Medulla oblongata (tissue), 1 donor: ENCODE results near the gene LCOR.

Experiments used
- DNase-seq: peaks from one replicate; pipeline ENCODE4 v3.0.0-alpha.2; 2015; ENCODE audit errors: extremely low spot score

The LCOR gene

DNA sequence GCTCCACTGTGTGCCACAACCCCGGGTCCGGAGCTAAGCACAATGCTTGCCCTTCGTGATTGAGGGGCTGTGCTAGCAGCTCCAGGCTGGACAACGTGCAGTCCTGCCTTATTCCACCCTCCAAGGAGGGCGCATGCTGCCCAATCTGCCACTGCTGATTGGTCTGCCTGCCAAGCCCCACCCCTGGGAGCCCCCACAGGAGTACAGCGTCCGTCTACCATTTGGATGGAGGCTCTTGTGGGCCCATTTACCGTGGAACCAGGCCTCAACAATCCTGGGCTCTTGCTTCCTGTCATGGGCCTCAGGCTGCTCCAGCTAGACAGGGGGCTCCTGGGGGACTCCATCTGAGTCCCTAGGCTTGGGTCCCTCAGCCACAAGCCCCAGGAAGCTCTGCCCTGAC, 180.4 kb downstream of the LCOR start:
- DNase-seq = no peak

DNA sequence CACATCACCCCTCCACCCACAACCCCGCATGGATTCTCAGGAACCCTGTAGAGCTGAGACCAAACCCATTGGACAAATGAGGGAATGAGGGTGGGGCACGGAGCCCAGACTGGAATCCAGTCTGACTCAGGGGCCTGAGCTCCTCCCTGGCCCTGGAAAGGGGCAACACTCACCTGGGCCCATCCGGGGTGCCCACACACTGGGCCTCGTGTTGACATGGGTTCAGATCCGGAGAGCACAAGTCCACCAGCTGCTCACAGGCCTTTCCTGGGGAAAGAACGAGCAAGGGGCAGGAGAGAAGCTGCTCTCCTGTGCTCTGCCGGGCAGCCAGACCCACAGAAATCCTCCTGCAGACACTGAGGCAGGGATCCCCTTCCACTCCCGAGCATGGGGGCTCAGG, 181.5 kb downstream of the LCOR start:
- no peak for DNase-seq

DNA sequence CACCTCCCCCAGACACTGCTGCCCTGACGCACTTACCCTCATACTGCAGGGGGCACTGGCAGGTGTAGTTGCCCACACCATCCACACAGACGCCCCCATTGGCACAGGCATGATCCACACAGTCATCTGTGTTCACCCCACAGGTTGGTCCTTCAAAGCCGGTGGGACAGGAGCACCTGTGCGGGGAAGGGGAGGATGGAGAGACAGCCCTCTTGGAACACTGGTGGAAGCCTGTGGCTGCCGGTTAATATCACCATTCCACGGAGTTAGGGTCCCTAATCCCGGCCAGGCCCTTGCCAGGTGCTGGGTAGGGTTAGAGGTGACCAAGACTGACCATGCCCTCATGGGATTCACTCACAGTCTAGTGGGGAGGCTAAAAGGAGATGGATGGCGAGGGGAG, 181.9 kb downstream of the LCOR start:
- no peak for DNase-seq

DNA sequence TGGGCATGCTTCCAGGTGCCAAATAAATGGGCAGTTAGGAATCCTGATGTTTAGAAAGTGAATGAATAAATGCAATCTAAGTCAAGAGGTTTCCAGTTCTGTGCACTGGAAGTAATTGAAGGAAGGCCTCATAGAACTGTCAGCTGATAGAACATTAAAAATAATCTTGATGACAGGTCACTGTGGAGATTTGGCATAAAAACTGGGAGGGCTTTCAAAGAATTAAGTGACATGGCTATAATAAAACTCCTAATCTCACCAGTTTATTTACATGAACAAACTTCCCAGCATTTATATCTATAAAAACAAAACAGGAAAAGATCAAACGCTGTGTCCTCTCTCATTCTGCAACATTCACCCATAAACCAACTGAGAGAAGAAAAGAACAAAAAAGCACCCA, 183.1 kb downstream of the LCOR start:
- DNase-seq = no peak

DNA sequence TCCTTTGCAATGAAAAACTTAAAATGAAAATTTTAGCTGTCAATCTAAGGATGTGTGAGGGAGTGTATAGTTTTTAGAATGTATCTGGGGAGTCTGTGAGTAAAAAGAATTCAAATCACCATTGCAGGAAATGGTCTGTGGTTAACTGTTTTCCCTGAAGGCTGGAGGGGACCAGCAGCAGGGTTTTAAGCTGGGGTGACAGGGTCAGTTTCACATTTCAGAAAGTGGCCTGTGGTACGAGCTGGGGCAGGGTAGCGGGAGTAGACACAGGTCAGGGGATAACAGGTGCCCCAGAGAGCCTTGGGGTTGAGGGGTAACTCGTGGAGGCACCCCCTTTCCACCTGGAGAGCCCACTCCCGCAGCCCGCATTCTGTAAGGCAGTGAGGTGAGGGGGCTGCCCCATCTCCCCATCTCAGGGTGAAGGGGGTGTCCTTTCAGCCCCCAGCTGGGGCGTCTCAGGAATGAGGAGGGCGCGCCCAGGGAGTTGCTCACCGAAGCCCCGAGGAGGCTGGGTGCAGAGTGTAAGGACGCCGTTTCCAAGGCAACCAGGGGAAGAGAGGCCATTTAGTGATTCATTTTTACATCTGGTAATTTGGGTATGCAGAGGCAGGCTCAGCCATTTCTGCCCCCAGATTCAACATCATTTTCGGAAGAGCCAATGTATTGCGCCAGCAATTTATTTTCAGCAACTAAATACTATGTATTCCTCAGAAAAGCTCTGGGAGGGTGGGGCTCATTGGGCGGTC, 184.8 kb downstream of the LCOR start:
- no peak for DNase-seq

DNA sequence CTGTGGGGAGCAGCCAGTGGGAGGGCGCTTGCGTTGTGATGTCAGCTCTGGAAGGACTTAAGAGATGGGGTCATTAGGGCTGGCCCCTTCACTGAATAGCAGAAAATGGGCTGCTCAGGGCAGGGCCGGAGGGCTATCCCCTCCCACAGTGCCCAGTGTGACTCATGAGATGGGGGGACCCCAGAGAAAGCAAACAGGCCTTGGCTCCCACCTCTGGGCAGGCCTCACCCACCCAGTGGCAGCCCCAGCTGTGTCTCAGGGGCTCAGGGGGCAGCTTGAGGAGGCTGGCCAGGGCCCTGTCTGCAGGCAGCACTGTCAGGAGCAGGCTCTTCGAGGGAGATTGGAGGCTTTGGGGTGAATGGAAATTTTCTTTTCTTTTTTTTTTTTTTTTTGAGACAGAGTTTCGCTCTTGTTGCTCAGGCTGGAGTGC, 185.4 kb downstream of the LCOR start:
- DNase-seq = no peak

DNA sequence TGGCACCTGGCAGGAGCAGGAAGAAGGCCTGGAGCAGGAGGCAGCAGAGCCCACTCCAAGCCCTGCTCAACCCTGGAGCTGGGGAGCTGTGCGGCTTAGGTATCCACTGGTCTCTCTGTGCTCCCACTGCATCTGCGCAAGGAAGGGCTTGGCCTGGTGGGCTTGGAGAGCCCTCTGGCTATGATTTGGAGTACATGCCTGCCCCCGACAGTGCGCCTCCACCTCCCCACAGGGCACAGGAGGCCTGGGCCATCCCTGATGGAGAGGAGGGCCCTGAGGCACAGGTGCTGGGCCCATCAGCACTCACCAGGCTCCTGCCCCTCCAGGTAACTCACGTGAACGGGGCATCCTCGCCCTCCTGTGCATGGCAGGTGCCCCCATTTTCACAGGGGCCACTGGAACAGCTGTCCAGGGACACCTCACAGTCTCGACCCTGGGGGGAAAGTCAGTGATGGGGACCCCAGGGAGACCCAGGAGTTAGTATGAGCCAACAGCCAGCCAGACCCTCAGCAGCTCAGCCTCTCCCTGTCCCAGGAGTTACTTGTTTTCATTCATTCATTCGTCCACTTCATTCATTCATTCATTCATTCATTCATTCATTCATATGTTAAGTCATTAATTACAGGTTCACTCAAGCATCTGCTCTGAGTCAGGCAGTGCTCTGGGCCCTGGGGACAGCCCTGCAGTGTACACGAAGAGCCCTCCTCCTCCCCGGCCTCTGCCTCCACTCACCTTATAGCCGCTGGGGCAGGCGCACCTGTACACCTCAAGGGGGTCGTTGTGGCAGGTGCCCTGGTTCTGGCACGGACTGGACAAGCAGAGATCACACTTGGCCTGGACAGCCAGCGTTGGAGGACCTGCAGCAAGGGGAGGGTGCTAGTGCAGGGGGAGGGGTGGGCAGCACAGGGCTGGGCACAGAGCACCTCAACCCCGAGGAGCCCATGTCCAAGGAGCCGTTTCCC, 186.4 kb downstream of the LCOR start:
- DNase-seq = no peak

DNA sequence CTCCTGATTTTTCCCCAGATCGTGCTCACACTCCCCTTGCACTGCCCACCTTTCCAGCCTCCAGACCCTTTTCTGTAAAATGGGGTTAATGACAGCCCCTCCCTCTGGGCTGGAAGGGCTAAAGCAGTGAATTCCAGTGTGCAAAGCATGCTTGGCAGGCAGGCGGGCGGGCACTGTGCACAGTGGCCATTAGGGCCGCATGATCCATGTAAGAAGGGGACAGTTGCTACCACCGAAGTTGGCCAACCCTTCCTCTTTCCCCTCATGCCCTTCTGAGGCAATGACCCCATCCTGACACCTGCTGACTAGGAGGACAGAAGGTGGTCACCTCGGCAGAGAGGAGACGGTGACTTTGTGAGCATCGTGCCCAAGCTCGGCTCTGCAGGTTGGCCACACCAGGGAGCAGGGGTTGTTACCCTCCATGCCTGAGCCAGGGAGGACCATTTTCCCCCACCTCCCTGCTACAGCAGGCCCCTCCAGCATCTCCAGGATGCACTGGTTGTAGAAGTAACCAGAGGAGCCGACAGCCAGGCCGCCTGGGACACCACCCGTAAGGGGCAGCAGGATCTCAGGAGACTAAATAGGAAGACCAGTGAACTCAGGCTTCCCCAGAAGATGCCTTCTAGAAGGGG, 187.2 kb downstream of the LCOR start:
- no peak for DNase-seq

DNA sequence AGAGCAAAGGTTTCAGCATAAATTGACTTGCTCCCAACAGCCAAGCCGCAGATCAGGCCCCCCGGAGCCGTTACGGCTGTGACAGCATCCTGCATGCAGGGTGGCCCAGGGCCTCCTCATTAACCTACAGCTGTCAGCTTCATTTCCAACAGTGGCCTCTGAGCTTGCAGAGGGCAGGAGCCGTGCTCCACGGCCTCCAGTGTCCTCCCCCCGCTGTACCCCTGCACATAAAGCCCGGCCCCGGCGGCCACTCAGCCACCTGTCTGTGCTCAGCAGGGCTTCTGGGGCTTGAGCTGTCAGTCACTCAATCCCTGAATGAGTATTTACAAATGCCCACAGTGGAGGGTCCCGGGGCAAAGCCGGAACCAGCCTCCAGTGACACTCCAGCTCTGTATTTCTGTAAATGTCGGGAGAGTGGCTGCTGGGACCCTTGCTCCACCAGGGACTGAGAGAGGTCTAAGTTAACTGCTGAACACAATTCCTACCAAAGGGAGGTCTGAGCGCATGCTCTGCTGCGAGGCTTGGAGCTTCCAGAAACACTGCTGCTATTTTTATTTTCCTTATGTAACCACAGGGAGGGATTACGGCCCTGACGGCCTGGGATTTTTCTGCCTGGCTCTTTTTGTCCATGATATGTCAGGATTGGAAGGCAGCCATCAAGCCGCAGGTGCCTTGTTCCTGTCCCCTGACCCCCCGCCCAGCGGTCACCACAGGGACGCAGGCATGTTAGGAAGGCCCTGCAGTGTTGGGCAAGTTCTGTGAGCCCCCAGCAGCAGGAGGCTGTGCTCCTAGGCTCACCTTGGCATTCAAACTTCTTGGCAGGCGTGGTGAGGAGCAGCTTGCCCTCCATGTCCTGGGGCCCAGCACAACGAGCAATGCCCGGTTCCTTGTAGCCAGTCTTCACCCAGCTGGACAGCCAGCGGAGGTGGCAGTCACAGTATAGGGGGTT, 188.6 kb downstream of the LCOR start:
- peak; percentile 19 for DNase-seq

DNA sequence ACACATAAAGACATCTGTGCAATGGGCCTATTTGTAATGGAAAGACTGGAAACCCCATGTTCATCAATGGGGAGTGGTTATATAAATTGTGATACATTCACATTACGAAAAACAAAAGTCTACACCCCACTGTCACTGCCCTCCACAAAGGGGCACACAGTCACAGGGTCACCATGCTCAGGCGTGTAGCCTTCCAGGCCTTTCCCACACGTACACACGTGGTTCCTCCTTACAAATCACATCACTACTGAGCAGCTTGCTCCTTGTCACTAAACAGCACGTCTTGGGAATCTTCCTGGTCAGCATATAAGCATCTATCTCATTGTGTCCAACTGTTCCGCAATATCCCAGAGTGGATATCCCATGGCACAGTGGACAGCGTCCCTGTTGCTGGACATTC, 190.5 kb downstream of the LCOR start:
- no peak for DNase-seq

DNA sequence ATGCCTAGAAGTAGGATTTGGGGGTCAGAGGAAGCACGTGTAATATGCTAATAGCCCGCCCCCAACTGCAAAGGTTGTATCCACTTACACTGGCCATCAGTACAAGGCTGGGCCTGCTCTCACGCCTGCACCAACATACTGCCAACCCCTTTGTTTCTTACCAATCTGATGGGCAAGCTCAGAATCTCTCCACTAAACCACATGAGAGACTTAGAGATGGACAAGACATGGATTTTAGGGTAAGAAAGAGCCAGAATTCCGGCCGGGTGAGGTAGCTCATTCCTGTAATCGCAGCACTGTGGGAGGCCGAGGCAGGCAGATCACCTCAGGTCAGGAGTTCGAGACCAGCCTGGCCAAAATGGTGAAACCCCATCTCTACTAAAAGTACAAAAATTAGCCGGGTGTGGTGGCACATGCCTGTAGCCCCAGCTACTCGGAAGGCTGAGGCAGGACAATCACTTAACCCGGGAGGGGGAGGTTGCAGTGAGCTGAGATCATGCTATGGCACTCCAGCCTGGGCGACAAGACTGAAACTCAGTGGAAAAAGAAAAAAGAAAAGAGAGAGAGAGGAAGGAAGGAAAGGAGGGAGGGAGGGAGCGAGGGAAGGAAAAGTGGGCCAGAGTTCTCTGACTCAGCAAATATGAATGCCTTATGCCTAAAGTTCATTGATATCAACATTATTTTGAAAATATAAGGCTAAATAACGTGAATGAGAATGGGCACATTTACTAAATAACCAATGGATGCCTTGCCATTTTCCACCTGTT, 191.5 kb downstream of the LCOR start:
- no peak for DNase-seq

DNA sequence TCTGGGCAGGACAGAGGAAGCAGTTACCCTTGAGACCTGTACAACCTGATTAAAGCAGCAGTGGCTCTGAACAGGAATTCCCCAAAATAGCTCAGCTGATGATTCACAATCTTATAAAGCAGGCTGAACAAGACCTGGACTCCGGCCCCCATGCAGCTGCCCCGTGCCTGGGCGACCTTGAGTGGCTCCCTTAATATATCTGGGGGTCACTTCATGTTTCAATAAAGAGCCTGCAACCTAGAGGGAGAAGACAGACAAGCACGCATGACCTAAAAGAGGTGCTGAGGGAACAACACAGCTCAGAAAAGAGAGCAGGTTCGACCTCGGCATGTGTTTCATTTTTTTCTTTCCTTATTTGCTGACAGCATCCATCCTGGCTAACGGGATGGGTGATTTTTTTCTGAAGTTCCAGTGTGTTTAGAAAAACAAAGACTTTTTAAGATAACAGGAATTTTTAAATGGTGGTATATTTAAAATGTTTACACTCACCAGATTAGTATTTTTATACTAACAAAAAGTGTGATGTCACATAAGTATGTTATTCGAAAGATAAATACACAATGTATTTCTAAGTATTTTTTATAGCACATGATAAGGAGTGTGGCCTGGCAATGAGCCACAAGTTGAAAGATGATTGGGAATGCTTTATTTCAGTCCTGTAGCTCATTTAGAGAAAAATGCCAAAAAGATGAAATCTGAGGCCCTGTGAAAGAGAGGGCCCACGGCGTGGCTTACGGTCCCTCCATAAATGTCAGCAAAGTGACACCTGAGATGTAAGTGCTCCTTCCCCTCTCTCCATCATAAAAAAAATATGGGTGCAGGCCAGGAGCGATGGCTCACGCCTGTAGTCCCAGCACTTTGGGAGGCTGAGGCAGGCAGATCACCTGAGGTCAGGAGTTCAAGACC, 192.3 kb downstream of the LCOR start:
- no peak for DNase-seq

DNA sequence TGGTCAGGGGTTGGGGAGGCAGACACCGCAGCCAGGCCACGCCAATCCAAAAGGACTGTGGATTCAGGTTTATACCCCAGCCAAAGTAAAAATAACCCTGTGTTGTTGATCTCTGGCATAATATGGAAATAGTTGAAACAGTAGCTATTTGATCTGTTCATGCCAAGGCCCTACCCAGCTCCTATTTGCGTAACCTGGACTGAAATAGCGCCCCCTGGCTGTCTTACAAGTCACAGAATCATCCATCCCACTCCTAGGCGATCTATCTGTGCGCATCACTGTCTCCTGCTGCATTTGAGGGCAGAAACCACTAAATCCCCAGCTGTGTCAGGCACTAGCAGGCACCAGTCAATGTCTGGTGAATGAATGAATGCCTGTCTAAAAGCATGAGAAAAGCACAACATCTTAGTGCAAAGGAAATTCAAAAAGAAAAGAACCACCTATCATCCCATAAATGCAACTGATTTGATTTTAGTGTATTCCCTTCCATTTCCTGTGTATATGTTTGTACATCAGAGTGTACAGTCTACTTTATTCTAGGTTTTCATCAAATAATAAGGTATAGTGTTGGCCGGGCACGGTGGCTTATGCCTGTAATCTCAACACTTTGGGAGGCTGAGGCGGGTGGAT, 193.6 kb downstream of the LCOR start:
- peak; percentile 88 for DNase-seq

DNA sequence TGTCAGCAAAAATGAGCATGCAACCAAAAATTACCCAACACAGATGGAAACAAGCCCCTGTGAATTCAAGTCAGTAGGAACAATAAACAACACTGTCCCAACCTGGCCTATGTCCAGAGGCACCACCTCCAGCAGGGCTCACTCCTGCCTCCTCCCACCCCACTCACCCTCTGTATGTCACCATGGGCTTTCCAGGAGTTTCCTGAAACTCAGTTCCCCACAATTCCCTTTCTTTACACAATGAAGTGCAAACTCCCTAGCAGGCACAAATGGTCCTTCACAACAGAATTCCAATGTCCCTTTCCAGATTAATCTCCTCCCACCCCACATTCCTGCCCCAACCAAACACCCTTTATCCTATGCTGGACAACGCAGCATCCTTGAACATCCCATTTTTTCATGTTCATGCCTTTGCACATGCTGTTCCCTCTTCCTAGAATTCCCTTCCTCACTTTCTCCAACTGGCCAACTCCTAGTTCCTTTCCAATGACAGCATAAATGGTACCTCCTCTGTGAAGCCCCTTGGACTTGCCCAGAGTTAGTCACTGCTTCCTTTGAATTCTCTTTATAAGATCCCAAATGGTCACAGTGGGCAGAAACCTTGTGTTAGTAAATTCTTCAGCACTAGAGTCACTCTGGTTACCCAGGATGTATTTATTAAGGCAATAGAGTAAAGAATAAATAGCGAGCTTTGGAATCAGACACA, 196.2 kb downstream of the LCOR start:
- DNase-seq = no peak

DNA sequence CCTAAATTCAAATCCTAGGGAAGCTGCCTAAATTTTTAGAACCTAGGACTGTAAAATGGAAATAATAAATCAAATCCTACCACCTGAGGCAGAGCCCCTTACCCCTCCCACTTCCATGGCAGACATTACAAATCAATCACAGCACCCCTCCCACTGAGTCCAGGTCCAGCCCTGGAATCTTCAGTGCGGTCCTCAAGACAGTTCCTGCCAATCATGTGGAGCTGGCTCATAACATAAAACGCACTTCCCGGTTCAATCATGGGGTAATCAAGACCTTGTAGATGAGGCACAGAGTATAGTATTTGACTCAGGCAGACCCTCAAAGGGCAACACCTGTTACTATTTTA, 196.7 kb downstream of the LCOR start:
- no peak for DNase-seq

DNA sequence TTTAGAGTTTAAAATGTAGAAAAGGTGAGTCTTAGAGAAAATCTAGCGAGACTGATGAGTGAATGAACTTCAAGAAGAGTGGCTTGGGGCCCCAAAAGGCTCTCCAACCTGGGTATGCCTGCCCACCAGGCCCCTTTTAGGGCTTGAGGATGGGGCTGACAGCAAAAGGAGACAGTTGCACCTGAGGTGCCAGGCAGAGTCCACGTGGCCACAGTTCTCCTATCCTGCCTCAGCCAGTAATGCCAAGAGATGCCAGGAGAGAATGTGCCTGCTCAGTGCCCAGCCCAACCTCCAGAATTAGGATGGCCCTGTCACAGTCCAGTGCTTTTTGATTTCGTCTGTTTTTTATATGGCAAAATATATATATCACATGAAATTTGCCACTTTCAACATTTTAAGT, 197.2 kb downstream of the LCOR start:
- DNase-seq = no peak

DNA sequence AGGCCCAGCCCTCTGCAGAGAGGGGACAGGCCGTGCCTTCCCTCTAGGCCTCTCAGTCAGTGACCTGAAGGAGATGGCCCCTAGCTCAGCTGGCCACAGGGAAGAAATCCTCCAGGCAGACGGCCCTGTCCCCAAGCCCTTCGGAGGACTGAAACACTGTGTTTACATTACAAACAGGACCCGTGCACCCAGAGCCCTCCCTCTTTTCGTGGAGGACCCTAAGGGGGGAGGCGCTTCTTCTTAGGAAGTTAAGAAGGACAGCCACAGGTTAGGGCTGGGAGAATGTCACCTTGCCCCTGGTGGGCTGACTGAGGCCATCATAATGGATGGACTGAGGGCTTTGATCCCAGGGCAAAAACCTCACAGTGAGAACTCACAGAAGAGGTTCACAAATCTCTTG, 198.8 kb downstream of the LCOR start:
- no peak for DNase-seq

DNA sequence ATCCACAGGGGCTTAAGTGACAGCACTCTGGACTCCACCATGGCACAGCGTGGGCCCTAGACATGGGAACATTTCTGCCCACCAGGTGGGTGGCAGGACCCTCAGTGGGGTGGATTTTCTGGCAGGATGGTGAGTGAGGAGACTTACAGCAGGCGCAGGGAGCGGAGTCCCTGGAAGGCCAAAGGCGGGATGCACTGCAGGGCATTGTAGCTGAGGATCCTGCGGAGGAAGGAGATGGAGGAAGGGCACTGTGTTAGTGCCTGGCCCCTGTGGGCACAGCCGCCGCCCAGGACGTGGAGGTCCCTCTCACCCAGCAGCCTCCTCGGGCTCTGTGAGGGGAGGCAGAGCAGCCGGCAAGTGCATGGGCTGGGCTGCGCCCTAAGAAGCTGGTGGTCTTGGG, 199.4 kb downstream of the LCOR start:
- no peak for DNase-seq

DNA sequence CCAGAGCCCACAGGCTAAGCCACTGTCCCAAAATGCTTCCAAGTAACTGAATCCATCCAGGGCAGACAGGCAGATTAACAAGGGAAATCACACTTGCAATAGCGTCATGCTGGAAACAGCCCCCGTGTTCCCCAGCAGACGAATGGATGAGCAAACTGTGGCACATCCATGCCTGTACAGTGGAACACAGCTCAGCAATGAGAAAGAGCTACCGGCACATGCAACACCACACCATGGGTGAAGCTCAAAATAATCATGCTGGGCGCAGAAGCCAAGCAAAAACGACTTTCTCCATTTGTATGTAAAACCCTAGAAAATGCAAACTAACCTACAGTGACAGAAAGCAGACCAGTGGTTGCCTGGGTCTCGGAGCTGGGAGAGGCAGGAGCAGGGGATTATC, 200.5 kb downstream of the LCOR start:
- no peak for DNase-seq
